Transverse colon (tissue), 4 donors: ENCODE results near the gene HOXA13. TPM values are rescaled to one million over a fixed set of nuclear protein-coding genes. Genes with fewer than 3 reads are reported as not detected.

Source experiments
- DNase-seq: peaks from one replicate; pipeline ENCODE4 v3.0.0-alpha.2; 2019
- H3K27ac ChIP-seq, 4 donors: fragments of 200-600 bp; sonication (generic); 2 replicates each; pipeline ENCODE4 v1.5.1; 2016 to 2018; ENCODE audit warnings: inconsistent platforms in 4 of 4
- H3K27me3 ChIP-seq: fragments of 200-600 bp; sonication (generic); 2 replicates; pipeline ENCODE4 v1.5.1; 2017; ENCODE audit warnings: inconsistent platforms
- H3K36me3 ChIP-seq, 4 donors: fragments of 200-600 bp; sonication (generic); 2 replicates each; pipeline ENCODE4 v1.5.1; 2017 to 2019; ENCODE audit warnings: inconsistent platforms in 4 of 4
- H3K4me1 ChIP-seq, 4 donors: fragments of 200-600 bp; sonication (generic); 2 replicates each; pipeline ENCODE4 v1.5.1; 2017 to 2020; ENCODE audit warnings: inconsistent platforms in 4 of 4
- H3K4me3 ChIP-seq, 4 donors: fragments of 200-600 bp; sonication (generic); 1 replicate in 1 of 4; 2 replicates in 3 of 4; pipeline versions ENCODE4 v1.5.1 to v1.6.1; 2017 to 2019; ENCODE audit warnings: inconsistent platforms in 4 of 4
- H3K9me3 ChIP-seq, 2 donors: fragments of 200-600 bp; sonication (generic); 2 replicates each; pipeline ENCODE4 v1.5.1; 2017 to 2019; ENCODE audit warnings: inconsistent platforms in 2 of 2
- CTCF ChIP-seq, 5 experiments: fragments of 200-600 bp in 3 of 5; fragments of 450-650 bp in 2 of 5; sonication (generic) in 3 of 5; IDR thresholded peaks; 1 replicate in 2 of 5; 2 replicates in 3 of 5; pipeline ENCODE4 v1.5.1; 2016 to 2017; ENCODE audit warnings: antibody characterized with exemption in 5 of 5, inconsistent platforms in 3 of 5, mild to moderate bottlenecking in 2 of 5, moderate library complexity in 1 of 5
- EP300 ChIP-seq: sonication (generic); formaldehyde crosslinking; IDR thresholded peaks from one replicate; pipeline ENCODE4 v1.6.1; 2017; ENCODE audit warnings: antibody characterized with exemption, low read depth
- POLR2A ChIP-seq: fragments of 450-650 bp; IDR thresholded peaks from one replicate; pipeline ENCODE4 v1.6.1; 2016; ENCODE audit warnings: antibody characterized with exemption, mild to moderate bottlenecking, moderate library complexity
- POLR2AphosphoS5 ChIP-seq, 3 donors: sonication (generic); formaldehyde crosslinking; IDR thresholded peaks; one replicate each; pipeline ENCODE4 v1.6.1; 2016; ENCODE audit warnings: antibody characterized with exemption in 3 of 3
- WGBS, 2 donors: methylation state at CpG; one replicate each; pipeline ENCODE4 v1.1.5; 2018; ENCODE audit warnings: low coverage in 1 of 2; 5-methylcytosine and 5-hydroxymethylcytosine counted together
- in situ Hi-C, 4 donors: fragments of 200-750 bp; cut with MboI; loops; one replicate each; pipeline versions ENCODE4 v1.15.0 to v1.15.1; 2017; ENCODE audit warnings: low sequenced_read_pairs in 3 of 4, low pct_ligation_motif_present in 1 of 4, low pct_unique_long_range_greater_than_20kb in 1 of 4
- intact Hi-C: fragments of 100-400 bp; cut with DNase I; formaldehyde crosslinking; loops from one replicate; pipeline ENCODE4 v1.15.1; 2023; ENCODE audit warnings: low total_unique reads
- total RNA-seq, 4 donors: library from RNA; depleted of rRNA; stranded (reverse); fragments of >200 nt; gene quantifications; one replicate each; pipeline ENCODE4 v1.1.0, GENCODE V29; 2016

HOXA13 gene
- total RNA-seq, 4 donors from 2014 or later: 22.5 to 69.9 (median 38.7) TPM

- WGBS, 2 donors: 32 to 42% methylated on average over 6 of the region's 6 CpGs
- DNase-seq: peak; percentile 20
- intact Hi-C loops (no loop called here), in situ Hi-C loops (loop anchor here in 2 of 4 donors (25.0 kb wide), 1 partner anchor 1316 kb away; no protein-coding TSS in a partner anchor)
- peak overlapping the region; percentile 21 to 67 (median 60) for H3K4me3 ChIP-seq
- no peaks in the 10 kb centered on the region for H3K9me3 ChIP-seq
- peaks cover 21 to 59% (median 50%) of the 10 kb centered on the region in 4 donors for H3K4me1 ChIP-seq
- peaks cover 32% of the 10 kb centered on the region for H3K27me3 ChIP-seq
- H3K36me3 ChIP-seq: no peaks in the 10 kb centered on the region
- no peak for TF ChIP-seq EP300
- peak in 2 of 3 donors; percentile 15 to 18 for TF ChIP-seq POLR2AphosphoS5 (IDR thresholded peaks at IDR 0.05)
- H3K27ac ChIP-seq: peak overlapping the region; percentile 95 to 99 (median 98)
Measured at GRCh38 chr7:27178366-27178765, 21.5 kb downstream of the HOXA13 start.

GRCh38 chr7:27177795-27178320 lies 22.0 kb downstream of the HOXA13 start:
- intact Hi-C loops (no loop called here), in situ Hi-C loops (loop anchor here in 2 of 4 donors (25.0 kb wide), 1 partner anchor 1316 kb away; no protein-coding TSS in a partner anchor)
- peak overlapping the region; percentile 95 to 99 (median 98) for H3K27ac ChIP-seq
- peak; percentile 17 for TF ChIP-seq POLR2A
- no peak for TF ChIP-seq EP300
- TF ChIP-seq POLR2AphosphoS5 (IDR thresholded peaks at IDR 0.05): peak; percentile 6 to 28 (median 24)
- TF ChIP-seq CTCF (IDR thresholded peaks at IDR 0.05): no peak
- H3K4me3 ChIP-seq: peak overlapping the region; percentile 21 to 67 (median 60)
- peaks cover 21 to 58% (median 48%) of the 10 kb centered on the region in 4 donors for H3K4me1 ChIP-seq
- H3K9me3 ChIP-seq: no peaks in the 10 kb centered on the region
- no peaks in the 10 kb centered on the region for H3K36me3 ChIP-seq
- H3K27me3 ChIP-seq: peaks cover 32% of the 10 kb centered on the region
- WGBS, 2 donors: 0 to 23% methylated on average over 1 to 5 of the region's 5 CpGs
- DNase-seq: peak; percentile 23

- H3K4me3 ChIP-seq: peak overlapping the region; percentile 21 to 67 (median 60)
- DNase-seq: peak; percentile 27
- intact Hi-C loops: no loop called here
- no peaks in the 10 kb centered on the region for H3K36me3 ChIP-seq
- WGBS, 2 donors: 26 to 48% methylated on average over 6 to 22 of the region's 22 CpGs
- H3K27ac ChIP-seq: peak overlapping the region; percentile 95 to 99 (median 98)
- in situ Hi-C loops: loop anchor here in 2 of 4 donors (25.0 kb wide), 1 partner anchor 1315 kb away; no protein-coding TSS in a partner anchor
- TF ChIP-seq CTCF (IDR thresholded peaks at IDR 0.05) (no peak), POLR2AphosphoS5 (IDR thresholded peaks at IDR 0.05) (no peak), POLR2A (no peak), EP300 (no peak)
- no peaks in the 10 kb centered on the region for H3K9me3 ChIP-seq
- peaks cover 33% of the 10 kb centered on the region for H3K27me3 ChIP-seq
- peaks cover 18 to 51% (median 45%) of the 10 kb centered on the region in 4 donors for H3K4me1 ChIP-seq
Measured at GRCh38 chr7:27176962-27177794, 22.7 kb downstream of the HOXA13 start.

- TF ChIP-seq EP300 (no peak), POLR2A (no peak), POLR2AphosphoS5 (IDR thresholded peaks at IDR 0.05) (no peak), CTCF (IDR thresholded peaks at IDR 0.05) (peak in 1 of 5 experiments; percentile 4)
- in situ Hi-C loops (loop anchor here in 2 of 4 donors (25.0 kb wide), 1 partner anchor 1314 kb away; no protein-coding TSS in a partner anchor), intact Hi-C loops (no loop called here)
- DNase-seq: no peak
- 20 to 28% methylated on average over 1 to 3 of the region's 3 CpGs for WGBS, 2 donors
- no peaks in the 10 kb centered on the region for H3K36me3 ChIP-seq
- H3K27me3 ChIP-seq: peaks cover 36% of the 10 kb centered on the region
- peak overlapping the region; percentile 95 to 99 (median 98) for H3K27ac ChIP-seq
- peaks cover 11 to 45% (median 43%) of the 10 kb centered on the region in 4 donors for H3K4me1 ChIP-seq
- no peaks in the 10 kb centered on the region for H3K9me3 ChIP-seq
- H3K4me3 ChIP-seq: peak overlapping the region; percentile 4 to 67 (median 60)
Measured at GRCh38 chr7:27176524-27176845, 23.4 kb downstream of the HOXA13 start.
